Right kidney (tissue), 1 donor: ENCODE data around the gene METTL22.

Experiments used
- DNase-seq: peaks from one replicate; pipeline ENCODE4 v3.0.0-alpha.2; 2016

Gene METTL22

DNA sequence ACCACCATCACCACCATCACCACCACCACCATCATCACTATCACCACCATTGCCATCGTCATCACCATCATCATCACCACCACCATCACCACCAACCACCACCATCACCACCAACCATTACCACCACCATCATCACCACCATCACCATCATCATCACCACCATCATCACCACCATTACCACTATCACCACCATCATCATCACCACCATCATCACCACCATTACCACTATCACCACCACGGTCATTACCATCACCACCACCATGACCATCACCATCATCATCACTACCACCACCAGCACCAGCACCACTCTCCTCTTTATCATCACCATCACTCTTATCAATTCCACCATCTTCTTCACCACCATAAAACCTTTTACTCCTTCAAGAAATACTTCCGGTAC is 30.0 kb upstream of the METTL22 start:
- DNase-seq = no peak

DNA sequence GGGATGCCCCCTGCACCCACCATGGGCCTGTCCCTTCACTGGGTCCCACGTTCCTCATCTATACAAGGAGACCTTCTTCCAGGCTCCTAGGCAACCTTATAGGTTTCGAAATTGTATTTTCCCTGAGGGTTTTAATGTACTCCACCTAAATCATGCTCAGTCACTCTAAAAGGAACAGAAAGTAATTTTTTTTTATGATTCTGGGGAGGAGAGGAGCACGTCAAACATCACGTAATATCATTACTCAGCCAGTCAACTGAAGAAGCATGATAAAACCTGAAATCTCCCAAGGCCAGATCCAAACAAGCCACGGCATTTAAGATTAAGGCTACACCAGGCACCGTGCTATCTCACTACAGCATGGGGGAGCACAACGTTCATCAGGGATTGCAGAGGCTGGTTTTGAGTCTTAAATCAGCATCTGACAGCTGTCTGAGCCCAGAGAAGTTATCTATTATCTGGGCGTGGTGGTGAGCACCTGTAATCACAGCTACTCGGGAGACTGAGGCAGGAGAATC is 27.3 kb upstream of the METTL22 start:
- no peak for DNase-seq

DNA sequence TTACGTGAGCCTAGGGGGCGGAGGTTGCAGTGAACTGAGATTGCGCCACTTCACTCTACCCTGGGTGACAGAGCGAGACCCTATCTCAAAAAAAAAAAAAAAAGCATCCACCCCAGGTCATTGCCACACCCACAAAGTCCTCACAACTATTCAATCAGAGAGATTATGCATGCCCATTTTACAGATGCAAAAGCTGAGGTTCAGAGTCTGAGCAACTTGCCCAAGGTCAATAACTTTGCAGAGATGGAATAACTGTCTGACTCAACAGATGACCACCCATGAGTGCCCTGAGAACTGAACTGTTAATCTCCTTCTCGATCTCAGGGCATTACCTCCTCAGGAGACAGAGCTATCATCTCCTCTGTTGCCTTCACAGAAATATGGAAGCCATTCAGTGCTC is 25.7 kb upstream of the METTL22 start:
- no peak for DNase-seq

DNA sequence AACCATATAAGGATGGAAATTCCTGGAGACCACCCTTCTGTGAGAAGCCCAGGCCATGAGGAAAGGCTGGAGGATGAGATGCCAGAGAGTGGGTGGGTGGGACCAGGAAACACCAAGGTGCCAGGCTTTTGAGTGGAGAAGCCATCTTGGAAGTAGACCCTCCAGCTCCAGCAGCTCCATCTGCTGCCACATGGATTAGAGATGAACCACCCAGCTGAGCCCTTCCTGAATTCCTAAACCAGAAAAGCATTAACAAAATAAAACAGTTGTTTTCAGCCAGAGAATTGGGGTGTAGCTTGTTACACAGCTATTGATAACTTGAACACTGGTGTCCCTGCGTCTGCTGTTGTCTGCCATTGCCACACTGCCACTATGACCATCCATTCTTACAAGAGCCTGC is 24.9 kb upstream of the METTL22 start:
- no peak for DNase-seq

DNA sequence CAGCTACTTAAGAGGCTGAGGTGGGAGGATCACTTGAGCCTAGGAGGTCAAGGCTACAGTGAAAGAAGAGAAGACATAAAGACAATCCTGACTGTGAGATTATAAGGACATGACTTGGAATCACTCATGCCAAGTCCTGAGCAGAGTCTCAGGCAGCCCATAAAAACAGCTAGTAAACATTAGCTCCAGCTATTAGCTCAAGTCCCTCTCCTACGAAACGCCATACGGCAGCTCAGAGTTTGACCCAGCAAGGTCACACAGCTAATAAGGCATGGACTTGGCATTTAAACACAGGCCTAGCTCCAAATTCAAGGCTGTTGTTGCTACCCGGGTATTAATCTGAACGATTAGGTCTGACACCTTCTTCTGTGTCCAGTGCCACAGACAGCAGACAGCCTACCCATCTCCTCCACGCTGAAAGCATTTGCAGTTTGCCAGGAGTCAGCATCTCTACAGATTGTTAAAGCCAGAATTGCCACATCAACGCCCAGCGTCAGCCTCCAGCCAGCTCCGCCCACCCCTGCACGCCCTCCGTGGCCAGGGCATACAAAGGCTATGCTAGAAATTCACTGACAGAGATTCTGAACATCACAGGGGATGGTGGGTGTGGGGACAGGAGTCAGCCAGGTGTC is 21.2 kb upstream of the METTL22 start:
- no peak for DNase-seq

DNA sequence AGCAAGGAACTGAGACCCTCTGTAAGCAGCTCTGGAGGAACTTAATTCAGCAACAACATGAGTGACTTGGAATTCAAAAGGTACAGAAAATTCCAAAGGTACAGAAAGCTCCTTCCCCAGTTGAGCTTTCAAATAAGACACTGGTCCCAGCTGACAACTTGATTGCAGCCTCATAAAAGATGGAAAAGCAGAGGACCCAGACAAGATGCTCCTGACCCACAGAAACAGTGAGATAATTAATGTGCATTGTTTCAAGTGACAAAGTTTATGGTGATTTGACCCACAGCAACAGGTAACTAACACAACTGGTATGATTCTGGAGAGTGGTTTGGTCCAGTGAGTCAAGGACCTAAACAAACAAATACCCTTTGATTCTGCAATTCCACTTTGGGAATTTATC is 15.9 kb upstream of the METTL22 start:
- DNase-seq = no peak

GRCh38 chr16:8607214-8607613 is 14.3 kb upstream of the METTL22 start:
- DNase-seq = no peak

GRCh38 chr16:8611122-8611521 is 10.4 kb upstream of the METTL22 start:
- no peak for DNase-seq

- no peak for DNase-seq
Observed at GRCh38 chr16:8611886-8612600, 9.5 kb upstream of the METTL22 start.

GRCh38 chr16:8614435-8615029 is 7.0 kb upstream of the METTL22 start:
- no peak for DNase-seq

GRCh38 chr16:8619671-8620370 is 1.7 kb upstream of the METTL22 start:
- DNase-seq = no peak

GRCh38 chr16:8620535-8620934 is 963 bp upstream of the METTL22 start:
- DNase-seq = no peak

- DNase-seq = no peak
Observed at GRCh38 chr16:8621222-8621571, 301 bp upstream of the METTL22 start.

- no peak for DNase-seq
Observed at GRCh38 chr16:8622315-8622656, 788 bp downstream of the METTL22 start.

DNA sequence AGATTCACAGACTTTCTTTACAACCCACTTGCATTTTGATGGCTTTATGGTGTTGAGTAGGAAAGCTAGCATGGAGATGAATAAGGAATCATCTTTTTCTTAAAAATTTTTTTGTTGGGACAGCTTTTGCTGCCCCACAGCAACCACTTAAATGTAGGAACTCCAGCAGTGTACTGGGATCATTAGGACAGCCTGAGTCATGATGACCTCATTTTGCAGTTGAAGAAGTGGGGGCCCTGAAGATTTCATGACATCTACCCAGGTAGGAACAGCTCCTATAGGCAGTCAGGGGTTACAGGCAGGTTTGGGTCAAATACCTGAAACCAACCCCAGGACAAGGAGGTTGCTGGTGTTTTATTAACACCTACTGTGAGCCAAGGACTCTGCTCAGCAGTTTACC is 2.1 kb downstream of the METTL22 start:
- DNase-seq = no peak

DNA sequence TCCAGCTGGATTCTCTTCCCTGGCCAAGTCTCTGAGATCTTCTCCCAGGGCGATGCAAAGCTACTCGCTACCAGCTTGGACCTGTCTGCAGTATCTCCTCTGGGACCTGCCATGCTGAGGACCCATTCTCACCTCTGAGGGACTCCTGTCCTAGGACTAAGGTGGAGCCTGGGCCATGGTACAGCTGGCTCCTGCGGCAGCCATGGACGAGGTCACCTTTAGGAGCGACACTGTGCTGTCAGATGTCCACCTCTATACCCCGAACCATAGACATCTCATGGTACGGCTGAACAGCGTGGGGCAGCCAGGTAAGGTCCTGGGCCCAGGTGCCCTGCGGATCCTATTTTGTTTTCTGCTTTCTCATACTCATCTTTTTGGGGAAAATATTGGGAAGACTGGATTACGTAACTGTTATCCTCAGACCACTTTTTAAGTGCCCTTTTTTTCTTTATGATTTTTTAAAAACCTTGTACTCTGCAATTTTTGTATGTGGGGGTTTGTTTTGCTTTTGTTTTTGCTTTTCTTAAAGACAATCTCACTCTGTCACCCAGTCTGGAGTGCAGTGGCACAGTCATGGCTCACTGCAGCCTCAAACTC is 4.1 kb downstream of the METTL22 start:
- DNase-seq = no peak

DNA sequence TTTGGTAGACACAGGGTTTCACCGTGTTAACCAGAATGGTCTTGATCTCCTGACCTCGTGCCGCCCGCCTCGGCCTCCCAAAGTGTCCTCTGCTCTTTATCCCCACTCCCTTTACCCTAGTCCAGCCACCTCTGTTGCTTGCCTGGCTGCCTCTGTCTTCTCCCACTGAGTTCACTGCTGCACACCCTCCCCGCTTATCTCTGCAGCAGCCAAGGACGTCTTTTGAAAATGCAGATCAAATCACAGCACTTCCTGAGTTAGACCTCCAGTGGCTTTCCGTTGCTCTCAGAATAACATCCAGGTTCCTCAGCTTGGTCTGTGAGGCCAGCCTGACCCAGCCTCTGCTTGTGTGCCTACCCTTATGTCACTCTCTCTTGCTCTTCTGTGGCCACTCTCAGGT is 5.4 kb downstream of the METTL22 start:
- DNase-seq = no peak

DNA sequence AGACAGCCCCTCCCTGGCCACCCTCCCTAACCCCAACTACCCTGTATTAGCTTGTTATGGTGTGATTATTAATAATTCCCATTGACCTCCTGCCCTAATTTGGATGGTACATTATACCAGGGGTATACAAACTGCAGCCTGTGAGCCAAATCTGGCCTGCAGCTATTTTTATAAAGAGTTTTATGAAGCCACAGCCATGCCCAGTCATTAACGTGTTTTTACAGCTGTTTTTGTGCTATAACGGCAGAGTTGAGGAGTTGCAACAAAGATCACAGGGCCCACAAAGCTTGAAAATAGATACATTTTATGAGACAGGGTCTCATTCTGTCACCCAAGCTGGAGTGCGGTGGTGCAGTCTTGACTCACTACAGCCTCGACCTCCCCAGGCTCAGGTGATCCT is 6.0 kb downstream of the METTL22 start:
- no peak for DNase-seq

DNA sequence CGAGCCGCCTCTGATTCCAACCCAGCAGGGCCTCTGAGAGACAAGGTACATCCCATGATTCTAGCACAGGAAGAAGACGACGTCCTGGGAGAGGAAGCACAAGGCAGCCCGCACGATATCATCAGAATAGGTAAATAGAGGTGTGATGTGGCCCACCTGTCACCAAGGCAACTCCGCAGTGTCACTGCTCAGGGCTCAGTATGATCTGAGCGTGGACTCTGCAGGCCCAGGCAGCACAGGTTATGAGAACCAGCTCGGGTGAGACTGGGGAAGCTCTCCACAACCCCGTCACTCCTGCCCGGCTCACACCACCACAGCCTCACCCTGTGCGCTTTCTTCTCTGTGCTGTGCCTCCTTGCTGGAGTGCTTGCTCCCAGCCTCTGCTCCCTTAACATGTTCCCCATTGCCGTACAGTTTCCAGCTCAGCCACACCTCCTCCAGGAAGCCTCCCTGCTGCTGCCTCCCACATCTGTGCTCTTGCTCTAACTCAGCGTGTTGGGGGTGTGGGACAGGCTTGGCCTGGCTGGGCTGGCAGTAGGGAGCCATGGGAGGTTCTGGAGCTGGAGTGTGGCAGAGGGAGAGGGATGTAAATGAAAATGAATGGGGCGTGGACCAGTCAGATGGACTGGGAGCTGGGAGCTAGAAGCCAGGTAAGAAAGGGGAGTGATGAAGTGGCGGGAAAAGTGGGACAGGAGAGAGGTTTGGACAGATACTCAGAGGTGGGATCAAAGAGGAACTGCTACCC is 7.7 kb downstream of the METTL22 start:
- no peak for DNase-seq

GRCh38 chr16:8630255-8630953 is 8.9 kb downstream of the METTL22 start:
- no peak for DNase-seq

DNA sequence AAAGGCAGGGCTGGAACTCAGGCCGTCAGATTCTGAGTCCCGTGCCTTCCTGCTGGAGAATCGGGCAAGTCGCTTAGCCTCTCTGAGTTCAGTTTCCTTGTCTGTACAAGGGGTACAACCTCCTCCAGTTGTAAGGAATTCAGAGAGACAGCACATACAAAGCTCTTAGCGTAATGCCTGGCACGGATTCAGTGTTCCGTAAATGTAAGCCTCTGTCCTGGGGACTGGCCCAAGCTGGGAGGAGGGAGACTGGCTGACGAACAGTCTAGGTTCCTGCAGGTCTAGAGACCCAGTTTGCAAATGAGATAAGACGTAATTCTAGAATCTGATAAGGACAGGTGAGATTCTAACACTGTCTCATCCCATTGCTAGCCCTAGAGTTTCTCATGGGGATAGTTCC is 9.9 kb downstream of the METTL22 start:
- DNase-seq = no peak
